ENCODE results near the gene TEAD2.

- TF ChIP-seq, protein P1, sequence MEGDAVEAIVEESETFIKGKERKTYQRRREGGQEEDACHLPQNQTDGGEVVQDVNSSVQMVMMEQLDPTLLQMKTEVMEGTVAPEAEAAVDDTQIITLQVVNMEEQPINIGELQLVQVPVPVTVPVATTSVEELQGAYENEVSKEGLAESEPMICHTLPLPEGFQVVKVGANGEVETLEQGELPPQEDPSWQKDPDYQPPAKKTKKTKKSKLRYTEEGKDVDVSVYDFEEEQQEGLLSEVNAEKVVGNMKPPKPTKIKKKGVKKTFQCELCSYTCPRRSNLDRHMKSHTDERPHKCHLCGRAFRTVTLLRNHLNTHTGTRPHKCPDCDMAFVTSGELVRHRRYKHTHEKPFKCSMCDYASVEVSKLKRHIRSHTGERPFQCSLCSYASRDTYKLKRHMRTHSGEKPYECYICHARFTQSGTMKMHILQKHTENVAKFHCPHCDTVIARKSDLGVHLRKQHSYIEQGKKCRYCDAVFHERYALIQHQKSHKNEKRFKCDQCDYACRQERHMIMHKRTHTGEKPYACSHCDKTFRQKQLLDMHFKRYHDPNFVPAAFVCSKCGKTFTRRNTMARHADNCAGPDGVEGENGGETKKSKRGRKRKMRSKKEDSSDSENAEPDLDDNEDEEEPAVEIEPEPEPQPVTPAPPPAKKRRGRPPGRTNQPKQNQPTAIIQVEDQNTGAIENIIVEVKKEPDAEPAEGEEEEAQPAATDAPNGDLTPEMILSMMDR (IDR thresholded peaks at IDR 0.05; ENCODE audit: borderline replicate concordance, extremely low read depth, low read length, poor library complexity, severe bottlenecking): no peak
- no peak for TF ChIP-seq EZH2 (IDR thresholded peaks at IDR 0.05; ENCODE audit: borderline replicate concordance, low read depth, low read length, severe bottlenecking)
Measured at GRCh38 chr19:49295208-49295880, 66.9 kb downstream of the TEAD2 start.

Data from DND-41 (cell line).